Right atrium auricular region (tissue), 2 donors: ENCODE measurements around the gene DEFB113. TPM values are rescaled to one million over a fixed set of nuclear protein-coding genes. Genes with fewer than 3 reads are reported as not detected.
"Not testable (repeated sequence)": the region's sequence is repeated elsewhere in the genome, so short reads cannot be mapped to it uniquely, and the experiment has no call there.

Experiments
- DNase-seq: peaks from one replicate; pipeline ENCODE4 v3.0.0-alpha.2; 2019; ENCODE audit warnings: low spot score
- H3K27ac ChIP-seq, 2 donors: fragments of 200-600 bp; sonication (generic); 1 replicate in 1 of 2; 2 replicates in 1 of 2; pipeline ENCODE4 v1.5.1; 2016 to 2019
- H3K27me3 ChIP-seq, 2 donors: fragments of 200-600 bp; sonication (generic); one replicate each; pipeline versions ENCODE4 v1.5.1 to v1.6.0; 2017 to 2019
- H3K36me3 ChIP-seq: fragments of 200-600 bp; sonication (generic); one replicate; pipeline ENCODE4 v1.5.1; 2016
- H3K4me1 ChIP-seq, 2 donors: fragments of 200-600 bp; sonication (generic); one replicate each; pipeline versions ENCODE4 v1.5.1 to v1.6.0; 2017 to 2019
- H3K4me3 ChIP-seq, 2 donors: fragments of 200-600 bp; sonication (generic); 1 replicate in 1 of 2; 2 replicates in 1 of 2; pipeline ENCODE4 v1.5.1; 2017 to 2019; ENCODE audit warnings: mild to moderate bottlenecking in 1 of 2, moderate library complexity in 1 of 2
- H3K9me3 ChIP-seq, 2 donors: fragments of 200-600 bp; sonication (generic); one replicate each; pipeline ENCODE4 v1.5.1; 2019
- CTCF ChIP-seq, 2 donors: fragments of 200-600 bp; sonication (generic); IDR thresholded peaks; one replicate each; pipeline ENCODE4 v1.5.1; 2019; ENCODE audit warnings: antibody characterized with exemption in 2 of 2
- total RNA-seq, 2 donors: library from RNA; depleted of rRNA; stranded (reverse); fragments of >200 nt; gene quantifications; one replicate each; pipeline ENCODE4 v1.1.0, GENCODE V29; 2016

Gene DEFB113
- total RNA-seq, 2 donors from 2014 or later: not detected

- Histone ChIP-seq H3K4me3 (no peak overlapping the region), H3K4me1 (no peaks in the 10 kb centered on the region), H3K27me3 (no peaks in the 10 kb centered on the region), H3K27ac (no peak overlapping the region), H3K9me3 (no peaks in the 10 kb centered on the region), H3K36me3 (no peaks in the 10 kb centered on the region)
- no peak for DNase-seq
- no peak for TF ChIP-seq CTCF (IDR thresholded peaks at IDR 0.05)
These were observed 19.0 kb downstream of the DEFB113 start for GRCh38 chr6:49950415-49950751.

DNA sequence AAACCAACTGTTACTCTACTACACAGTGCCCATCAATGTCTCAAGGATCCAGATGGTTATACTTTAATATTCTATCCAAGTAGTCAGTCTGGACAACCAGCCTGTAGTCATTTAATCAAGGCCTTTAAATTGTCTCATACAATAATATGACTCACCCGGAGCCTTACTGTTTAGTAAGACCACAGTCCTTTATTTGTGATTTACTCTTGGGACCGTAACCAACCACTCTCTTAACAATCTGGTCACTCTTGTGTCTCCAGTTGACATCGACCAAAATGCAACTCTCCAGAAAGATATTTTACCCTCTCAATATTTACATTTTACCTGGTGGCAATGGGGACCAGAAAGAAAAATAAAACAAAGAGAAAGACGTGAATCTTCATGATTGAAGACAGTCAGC is 20.4 kb downstream of the DEFB113 start:
- DNase-seq: no peak
- TF ChIP-seq CTCF (IDR thresholded peaks at IDR 0.05): no peak
- no peaks in the 10 kb centered on the region for H3K4me1 ChIP-seq
- no peaks in the 10 kb centered on the region for H3K36me3 ChIP-seq
- H3K9me3 ChIP-seq: peaks cover 0 to 2% of the 10 kb centered on the region in 2 donors
- no peak overlapping the region for H3K27ac ChIP-seq
- no peak overlapping the region for H3K4me3 ChIP-seq
- no peaks in the 10 kb centered on the region for H3K27me3 ChIP-seq

- no peak overlapping the region for H3K4me3 ChIP-seq
- no peaks in the 10 kb centered on the region for H3K36me3 ChIP-seq
- no peaks in the 10 kb centered on the region for H3K4me1 ChIP-seq
- no peaks in the 10 kb centered on the region for H3K27me3 ChIP-seq
- DNase-seq: no peak
- TF ChIP-seq CTCF (IDR thresholded peaks at IDR 0.05): no peak
- no peak overlapping the region for H3K27ac ChIP-seq
- H3K9me3 ChIP-seq: peaks cover 0 to 3% of the 10 kb centered on the region in 2 donors
These were observed 22.6 kb downstream of the DEFB113 start for GRCh38 chr6:49946835-49947234.

DNA sequence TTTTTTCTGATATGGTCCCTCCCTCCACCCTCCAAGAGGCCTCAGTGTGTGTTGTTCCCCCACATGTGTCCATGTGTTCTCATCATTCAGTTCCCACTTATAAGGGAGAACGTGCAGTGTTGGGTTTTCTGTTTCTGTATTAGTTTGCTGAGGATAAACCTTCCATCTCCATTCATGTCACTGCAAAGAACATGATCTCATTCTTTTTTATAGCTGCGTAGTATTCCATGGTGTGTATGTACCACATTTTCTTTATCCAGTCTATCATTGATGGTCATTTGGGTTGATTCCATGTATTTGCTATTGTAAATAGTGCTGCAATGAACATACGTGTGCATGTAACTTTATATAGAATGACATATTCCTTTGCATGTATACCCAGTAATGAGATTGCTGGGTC is 25.4 kb downstream of the DEFB113 start:
- not testable (repeated sequence) for H3K4me3 ChIP-seq, H3K9me3 ChIP-seq, H3K27me3 ChIP-seq, H3K36me3 ChIP-seq, H3K27ac ChIP-seq, DNase-seq, H3K4me1 ChIP-seq

- DNase-seq: no peak
- Histone ChIP-seq H3K4me1 (no peaks in the 10 kb centered on the region), H3K27me3 (no peaks in the 10 kb centered on the region), H3K4me3 (no peak overlapping the region), H3K27ac (no peak overlapping the region), H3K36me3 (no peaks in the 10 kb centered on the region), H3K9me3 (peaks cover 0 to 3% of the 10 kb centered on the region in 2 donors)
- TF ChIP-seq CTCF (IDR thresholded peaks at IDR 0.05): no peak
These were observed 29.4 kb downstream of the DEFB113 start for GRCh38 chr6:49939993-49940498.

GRCh38 chr6:49937811-49938210 is 31.6 kb downstream of the DEFB113 start:
- no peak overlapping the region for H3K27ac ChIP-seq
- no peak overlapping the region for H3K4me3 ChIP-seq
- H3K27me3 ChIP-seq: no peaks in the 10 kb centered on the region
- TF ChIP-seq CTCF (IDR thresholded peaks at IDR 0.05): no peak
- no peaks in the 10 kb centered on the region for H3K36me3 ChIP-seq
- no peaks in the 10 kb centered on the region for H3K4me1 ChIP-seq
- no peak for DNase-seq
- no peaks in the 10 kb centered on the region for H3K9me3 ChIP-seq
